GM19372 (cell line): Measurements from ENCODE around the gene ERCC4.

Experiments used
- ATAC-seq: cut with Tn5 transposase; IDR thresholded peaks from one replicate; pipeline ENCODE4 v1.9.1; 2021; ENCODE audit warnings: mild to moderate bottlenecking, low read depth, moderate library complexity; ENCODE audit not compliant: unreplicated experiment

The ERCC4 gene

DNA sequence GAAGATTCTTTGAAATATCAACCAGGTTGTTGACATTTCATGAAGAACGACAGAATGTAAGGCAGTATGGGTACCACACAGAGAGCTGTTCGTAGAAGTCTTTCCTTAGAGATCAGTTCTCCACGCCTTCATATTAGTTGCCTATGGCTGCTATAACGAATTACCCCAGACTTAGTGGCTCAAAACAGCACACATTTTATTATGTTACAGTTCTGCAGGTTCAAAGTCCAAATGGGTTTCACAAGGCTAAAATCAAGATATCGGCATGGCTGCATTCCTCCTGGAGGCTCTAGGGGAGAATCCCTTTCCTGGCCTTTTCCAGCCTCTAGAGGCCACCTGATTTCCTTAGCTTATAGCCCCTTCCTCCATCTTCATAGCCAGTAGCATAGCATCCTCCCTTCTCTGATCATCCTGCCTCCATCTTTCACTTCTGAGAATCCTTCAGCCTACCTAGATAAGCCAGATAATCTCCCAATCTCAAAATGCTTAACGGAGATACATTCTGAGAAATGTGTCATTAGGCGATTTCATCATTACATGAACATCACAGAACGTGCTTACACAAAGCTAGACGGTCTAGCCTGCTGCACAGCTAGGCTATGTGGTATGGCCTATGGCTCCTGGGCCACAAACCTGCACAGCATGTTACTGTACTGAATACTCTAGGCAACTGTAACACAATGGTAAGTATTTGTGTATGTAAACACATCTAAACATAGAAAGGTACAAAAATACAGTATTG is 26.0 kb downstream of the ERCC4 start:
- no peak for ATAC-seq

DNA sequence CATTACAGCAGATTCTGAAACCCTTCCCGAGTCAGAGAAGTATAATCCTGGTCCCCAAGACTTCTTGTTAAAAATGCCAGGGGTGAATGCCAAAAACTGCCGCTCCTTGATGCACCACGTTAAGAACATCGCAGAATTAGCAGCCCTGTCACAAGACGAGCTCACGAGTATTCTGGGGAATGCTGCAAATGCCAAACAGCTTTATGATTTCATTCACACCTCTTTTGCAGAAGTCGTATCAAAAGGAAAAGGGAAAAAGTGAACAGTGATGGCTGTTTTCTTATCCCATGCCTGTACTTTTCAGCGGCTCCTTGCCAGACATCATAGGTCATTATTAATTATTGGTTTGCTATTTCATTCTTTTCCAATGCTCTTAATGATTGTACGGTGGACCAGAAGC is 28.1 kb downstream of the ERCC4 start:
- ATAC-seq: no peak

DNA sequence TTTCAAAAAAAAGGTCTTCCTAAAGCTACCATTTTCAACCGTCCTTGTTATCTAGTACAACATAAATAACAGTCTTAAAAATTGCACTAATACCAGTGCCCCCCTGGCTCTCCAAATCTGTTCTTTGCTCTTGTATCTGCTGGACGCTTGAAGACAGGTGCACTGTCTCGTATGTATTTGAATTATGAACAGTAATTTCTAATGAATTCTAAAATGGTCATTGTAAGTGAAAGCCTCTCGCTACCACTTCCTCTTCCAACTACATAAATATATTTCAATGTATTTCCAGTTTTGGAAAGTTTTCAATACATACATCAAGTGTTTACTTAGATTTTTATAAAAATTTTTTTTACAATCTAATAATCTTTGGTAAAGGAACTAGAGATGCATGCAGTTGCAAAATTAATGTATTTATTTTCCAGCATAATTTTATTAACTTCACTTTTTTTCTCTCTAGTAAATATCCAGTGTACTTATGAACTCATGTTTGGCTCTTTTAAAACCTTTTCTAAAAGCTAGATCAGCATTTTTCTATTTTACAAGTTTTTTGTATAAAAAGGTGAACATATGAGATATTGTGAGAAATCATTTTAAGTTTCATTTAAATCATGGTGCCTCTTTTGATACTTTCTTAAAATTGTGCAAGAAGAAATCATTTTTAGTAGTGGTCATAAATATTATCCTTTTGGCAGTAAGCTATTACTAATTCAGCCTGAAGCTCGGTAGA is 31.0 kb downstream of the ERCC4 start:
- ATAC-seq: no peak

DNA sequence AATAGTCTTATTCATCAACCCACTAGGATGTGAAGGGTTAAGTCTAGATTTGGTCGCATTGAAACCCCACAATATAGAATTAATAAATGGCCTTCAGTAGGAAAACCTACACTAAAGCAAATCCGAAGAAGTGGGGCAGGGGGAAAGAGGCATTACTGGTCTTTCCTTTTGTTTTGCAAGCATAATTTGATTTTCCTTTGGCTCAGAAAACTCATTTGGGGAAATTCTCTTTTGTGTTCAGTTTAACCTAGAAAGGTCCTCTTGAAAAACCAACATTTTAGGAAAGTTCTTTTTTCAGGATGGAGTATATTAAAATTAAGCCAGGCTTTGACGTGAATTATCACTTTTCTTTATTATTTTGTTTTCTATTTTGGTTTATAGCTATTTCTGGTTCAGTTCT is 31.7 kb downstream of the ERCC4 start:
- ATAC-seq: no peak

DNA sequence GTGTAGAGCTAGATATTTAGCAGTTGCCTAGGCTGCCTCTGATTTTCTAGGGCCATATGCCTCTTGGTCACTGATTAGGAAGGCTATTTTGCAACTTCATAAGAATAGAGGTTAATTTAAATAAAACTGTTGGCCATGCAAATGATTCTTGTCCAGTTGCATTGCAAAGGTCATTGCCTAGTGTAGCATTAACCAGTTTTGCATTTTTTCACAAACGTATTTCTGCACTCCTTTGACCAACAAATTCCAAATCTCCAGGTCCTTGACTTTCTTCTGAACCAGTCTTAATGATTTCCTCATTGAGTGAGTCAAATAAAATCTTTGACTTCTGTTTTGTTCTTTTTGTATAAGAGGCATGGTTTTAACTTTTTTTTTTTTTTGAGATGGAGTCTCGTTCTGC is 33.5 kb downstream of the ERCC4 start:
- ATAC-seq: no peak

DNA sequence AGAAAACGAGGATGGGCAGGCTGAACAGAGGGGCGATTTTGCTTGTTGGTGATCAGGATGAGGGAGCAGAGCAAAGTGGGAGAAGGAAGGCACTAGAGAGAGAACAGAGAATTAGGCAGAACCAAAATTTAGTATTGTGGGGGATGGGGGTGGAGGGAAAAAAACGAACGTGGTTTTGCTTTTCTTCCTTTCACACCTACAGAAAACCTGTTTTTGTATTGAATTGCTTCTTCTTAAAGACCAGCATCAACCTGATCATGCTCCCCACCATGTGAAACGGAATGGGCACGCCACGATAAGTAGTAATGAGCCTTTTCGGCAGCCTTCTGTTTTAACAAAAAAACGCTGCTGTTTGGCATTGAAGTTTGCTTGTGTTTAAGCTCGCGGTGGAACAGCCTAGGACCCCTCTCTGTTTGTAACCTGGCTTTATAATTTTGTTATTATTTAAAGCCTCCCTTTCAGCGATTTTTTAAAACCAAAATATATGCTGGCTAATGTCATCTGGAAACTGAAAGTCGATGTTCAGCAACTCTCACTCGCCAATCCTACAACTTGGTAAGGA is 36.8 kb downstream of the ERCC4 start:
- ATAC-seq: no peak

DNA sequence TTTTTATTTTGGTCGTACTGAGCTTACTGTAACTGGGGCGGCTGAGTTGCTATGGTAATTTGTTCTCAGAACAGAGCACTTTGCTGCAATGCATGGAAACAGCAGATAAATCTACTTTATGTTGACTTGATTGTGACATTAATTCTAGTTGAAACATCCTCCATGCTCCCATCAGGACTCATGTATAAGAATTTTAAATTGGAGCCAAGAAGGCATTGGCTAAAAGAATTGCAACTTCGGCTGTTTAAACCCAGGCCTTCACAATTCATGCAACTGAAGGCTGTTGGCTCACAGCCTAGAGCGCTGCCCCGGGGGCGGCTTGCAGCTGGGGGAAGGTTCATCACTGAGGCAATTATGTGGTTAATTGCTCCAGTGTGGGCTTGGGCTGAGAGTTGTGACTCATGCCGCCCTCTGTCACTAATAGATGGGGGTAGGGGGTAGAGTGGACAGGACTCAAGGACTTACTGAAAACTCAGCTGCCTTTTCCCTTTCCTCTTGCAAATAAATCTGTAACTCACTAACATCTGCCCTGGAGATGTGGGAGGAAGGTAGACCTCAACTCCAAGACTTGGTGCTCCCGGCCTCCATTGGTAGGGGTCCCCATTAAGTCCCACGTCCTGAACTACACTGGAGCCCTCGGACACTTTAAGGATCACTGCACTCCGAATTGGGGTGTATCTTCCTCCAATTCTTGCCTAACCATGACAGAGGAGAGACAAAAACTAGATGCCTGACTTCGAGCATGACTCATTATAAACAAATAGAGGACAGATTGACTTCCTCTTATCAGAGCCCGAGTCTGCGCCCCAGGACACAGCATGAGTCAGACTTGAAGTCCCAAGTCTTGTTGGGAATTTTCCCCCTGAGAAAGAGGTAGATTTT is 37.5 kb downstream of the ERCC4 start:
- ATAC-seq: peak; percentile 57

DNA sequence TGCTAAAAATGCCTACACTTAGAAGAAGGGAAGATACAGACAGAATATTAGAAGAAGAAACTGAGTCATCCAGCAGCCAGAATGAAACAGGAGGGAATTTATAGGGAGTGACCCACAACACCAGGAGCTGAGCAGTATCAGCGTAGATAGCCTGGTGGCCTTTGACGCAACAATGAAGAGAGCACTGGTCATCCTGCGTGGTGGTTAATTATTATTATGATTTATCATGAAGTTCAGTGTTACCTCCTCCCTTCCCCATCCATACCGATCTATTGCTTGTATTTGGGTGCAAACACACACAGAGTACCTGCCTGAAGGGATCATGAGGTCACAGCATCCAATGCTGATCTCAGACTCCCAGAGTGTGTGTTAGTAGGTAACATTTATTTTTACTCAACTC is 38.5 kb downstream of the ERCC4 start:
- ATAC-seq: no peak

DNA sequence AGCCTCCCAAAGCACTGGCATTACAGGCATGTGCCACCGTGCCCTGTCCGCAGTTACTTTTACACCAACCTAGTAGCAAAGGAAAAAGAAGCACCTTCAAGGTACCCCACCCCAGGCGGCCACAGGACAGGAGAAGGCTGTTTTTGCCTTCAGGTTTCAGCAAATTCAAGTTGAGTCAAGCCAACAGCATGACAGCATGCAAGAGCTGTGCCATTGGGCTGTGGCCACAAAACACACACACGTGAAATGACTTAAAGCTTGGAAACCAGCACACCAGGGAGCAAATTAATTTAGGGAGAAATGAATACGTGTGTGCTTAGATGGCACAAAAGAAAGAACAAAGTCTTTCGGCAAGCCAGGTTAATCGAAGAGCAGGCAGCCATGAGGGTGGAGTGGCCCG is 39.7 kb downstream of the ERCC4 start:
- no peak for ATAC-seq

DNA sequence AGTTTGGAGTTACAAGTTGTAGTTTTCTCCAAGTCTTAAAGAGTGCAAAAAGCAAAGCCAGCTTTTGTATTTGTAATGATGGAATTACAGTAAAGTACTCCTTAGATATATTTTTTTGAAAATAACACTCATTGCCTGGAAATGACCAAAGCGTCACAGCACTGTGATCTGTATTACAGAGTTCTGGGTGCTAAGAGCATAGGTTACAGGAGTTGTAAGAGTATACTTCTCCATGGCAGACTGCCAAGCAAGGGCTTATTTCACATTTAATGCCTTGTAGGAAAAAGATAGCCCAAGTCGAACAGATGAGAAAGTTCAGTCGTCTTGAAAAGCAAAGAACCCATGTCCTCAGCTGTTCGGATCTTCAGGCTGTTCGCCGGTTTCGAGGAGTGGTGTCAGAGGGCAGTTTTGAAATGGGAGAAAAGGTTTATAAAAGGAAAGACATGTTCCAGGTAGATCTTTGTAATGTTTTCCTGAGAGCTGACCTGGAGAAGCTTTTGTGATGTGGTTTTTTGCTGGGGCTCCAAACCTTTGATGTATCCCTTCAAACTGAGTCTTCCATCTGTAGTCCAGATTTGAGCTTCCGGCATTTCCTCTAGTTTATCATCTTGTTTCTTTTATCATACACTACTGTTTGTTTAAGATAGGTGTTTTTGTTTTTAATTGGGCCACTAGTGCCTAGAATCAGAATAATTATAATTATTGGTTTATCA is 41.3 kb downstream of the ERCC4 start:
- no peak for ATAC-seq

DNA sequence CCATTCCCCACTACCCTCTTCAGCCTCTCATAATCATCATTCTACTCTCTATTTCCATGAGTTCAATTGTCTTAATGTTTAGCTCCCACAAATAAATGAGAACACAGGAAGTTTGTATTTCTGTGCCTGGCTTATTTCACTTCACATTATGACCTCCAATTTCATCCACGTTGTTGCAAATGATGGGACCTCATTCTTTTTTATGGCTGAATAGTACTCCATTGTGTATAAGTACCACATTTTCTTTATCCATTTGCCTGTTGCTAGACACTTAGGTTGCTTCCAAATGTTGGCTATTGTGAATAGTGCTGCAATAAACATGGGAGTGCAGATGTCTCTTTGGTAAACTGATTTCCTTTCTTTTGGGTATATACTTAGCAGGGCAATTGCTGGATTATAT is 42.3 kb downstream of the ERCC4 start:
- ATAC-seq: no peak

DNA sequence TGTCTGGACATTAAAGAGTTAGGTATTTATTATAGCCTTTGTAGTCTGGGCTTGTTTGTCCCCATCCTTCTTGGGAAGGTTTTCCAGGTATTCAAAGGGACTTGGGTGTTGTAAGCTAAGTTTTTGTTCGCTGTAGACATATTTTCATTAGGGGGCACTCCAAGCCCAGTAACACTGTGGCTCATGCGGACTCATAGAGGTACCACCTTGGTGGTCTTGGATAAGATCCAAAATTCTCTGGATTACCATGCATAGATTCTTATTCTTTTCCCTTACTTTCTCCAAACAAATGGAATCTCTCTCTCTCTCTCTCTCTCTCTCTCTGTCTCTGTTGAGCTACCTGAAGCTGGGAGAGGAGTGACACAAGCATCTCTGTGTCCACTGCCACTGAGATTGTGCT is 48.9 kb downstream of the ERCC4 start:
- no peak for ATAC-seq

DNA sequence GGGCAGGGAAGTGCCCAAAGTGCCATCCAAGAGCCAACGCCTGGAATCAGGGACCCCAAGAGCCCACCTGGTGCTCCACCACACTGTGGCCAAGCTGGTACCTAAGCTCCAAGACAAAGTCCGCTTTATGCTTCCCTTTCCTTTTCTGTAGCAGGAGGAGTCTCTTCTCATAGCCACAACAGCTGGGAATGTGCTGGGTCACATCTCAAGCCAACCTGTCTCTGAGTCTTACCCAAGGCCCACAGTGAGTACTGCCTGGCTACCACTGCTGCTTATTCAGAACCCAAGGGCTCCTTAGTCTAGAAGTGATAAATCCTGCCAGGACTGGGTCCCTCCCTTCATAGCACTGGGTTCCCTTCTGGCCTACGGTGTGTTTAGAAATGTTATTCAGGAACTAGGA is 49.8 kb downstream of the ERCC4 start:
- ATAC-seq: no peak

DNA sequence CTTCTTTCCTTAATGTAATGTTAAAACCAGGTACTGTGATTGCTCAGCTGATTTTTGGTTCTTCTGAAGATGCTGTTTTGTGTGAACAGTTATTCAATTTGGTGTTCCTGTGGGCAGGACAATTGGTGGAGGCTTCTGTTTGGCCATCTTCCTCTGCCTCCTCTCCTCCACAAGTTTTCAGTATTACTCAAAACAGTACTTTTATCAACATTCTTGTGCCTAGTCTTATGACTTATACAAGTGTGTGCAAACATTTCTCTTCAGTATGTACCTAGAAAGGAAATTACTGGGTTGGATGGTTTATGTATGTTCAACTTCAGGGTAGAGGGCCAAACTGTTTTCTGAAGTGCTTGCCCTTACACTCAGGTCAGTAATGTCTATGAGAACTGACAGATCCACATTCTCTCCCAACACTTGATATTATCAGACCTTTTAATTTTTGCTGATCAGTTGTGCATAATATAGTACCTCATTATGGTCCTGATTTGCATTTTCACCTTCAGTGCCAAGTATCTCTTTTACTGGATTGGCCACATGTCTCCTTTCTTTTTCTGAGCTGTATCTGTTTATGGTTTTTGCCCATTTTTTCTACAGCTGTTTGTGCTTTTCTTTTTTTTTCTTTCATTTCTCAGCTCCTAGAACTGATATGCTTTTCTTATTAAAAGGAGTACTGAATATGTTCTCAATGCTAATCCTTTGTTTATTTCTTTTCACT is 50.9 kb downstream of the ERCC4 start:
- no peak for ATAC-seq

DNA sequence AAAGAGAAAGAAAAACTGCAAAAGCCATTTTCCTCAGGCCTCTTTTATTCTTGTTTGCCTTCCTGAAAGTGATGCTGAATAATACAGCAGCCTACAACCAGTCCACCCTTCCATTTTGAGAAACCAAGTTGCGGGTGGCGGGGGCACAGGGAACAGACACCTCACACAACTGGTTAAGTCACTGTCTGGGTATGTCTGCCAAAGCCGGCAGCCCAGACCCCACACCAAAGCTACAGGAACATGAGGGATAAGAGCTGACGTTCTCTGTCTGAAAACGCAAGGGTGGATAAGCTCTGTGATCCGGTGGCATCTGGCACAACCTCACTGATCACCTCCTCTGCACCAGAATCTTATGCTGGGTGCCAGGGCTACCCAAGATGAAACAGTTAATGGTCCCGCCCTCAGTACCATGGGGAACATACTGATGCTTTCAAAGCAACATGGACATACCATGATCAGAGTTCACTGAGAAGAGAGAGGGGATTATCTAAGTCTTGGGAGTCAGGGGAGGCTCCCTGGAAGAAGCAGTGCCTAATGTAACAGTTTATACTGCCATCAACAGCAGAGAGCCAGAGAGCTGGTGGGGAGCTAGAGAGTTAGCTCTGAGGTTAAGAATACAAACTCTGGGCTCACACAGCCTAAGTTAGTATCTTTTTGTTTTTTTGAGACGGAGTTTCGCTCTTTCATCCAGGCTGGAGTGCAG is 53.5 kb downstream of the ERCC4 start:
- ATAC-seq: no peak

DNA sequence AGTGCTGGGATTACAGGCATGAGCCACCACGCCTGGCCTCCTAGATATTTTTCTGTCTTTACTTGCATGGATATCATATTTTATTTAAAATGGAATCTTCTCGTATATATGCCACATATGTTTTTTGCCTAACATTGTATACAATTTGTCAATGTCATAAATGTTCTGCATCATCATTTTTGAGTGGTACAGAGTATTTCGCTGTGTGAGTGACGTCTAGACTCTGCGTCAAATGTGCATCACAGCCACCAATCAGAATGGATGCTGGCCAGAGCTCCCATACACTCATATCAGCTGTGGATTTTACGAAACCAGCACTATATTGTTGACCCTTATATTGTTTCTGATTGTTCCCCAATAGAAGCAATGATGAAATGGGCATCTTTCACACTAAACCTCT is 57.2 kb downstream of the ERCC4 start:
- no peak for ATAC-seq

DNA sequence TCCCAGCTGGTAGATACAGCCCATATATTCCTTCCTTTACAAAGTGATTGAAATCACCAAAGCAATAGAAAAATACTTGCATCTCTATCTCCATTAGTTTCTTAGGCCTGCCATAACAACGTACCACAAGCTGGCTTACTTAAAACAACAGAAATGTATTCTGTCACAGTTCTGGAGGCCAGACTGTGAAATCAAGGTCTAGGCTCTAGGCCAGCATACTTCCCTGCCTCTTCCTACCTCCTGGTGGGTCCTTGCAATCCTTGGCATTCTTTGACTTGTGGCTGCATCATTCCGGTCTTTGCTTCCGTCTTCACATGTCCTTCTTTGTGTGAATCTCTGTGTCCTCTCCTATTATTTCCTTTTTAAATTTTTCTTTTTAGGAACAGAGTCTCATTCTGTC is 62.5 kb downstream of the ERCC4 start:
- no peak for ATAC-seq

DNA sequence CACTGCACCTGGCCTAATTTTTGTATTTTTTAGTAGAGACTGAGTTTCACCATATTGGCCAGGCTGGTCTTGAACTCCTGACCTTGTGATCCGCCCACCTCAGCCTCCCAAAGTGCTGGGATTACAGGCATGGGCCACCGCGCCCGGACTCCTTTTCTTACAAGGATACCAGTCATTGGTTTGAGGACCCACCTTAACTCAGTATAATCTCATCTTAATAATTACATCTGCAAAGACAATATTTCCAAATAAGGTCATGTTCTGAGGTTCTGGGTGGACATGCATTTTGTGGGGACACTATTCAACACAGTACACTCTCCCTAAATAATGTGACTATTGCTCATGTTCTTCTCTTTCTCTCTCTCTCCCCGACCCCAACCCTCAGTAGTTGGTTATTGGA is 63.7 kb downstream of the ERCC4 start:
- no peak for ATAC-seq

DNA sequence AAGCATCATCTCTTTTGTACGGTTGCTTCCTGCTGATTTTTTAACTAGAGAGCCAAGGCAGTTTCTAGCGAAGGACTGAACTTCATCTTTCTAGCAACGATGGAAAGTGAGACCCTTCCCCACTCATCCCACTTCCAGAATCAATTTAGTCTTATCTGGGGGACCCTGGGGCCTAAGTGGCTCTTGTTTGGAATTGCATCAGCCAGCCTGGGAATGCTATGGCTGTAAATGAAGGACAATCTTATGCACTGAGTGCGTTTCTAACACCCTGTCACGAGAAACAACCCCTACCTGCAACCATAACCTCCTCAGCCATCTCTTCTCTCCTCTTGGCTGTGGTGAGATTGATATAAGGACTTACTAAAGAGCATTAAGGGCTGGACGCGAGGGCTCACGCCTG is 64.8 kb downstream of the ERCC4 start:
- no peak for ATAC-seq
